ENCODE measurements around the gene SPATS2L. TPM values are rescaled to one million over a fixed set of nuclear protein-coding genes. Genes with fewer than 3 reads are reported as not detected.

The SPATS2L gene
- total RNA-seq, 1 experiment from 2014 or later, result 47.3 TPM

GRCh38 chr2:200297100-200297499, 9.4 kb upstream of the SPATS2L start:
- Histone ChIP-seq H2BK5ac (ENCODE audit: insufficient read length, low read length) (no peak overlapping the region), H3K56ac (ENCODE audit: insufficient read length, low read depth, low read length) (no peak overlapping the region), H3K27ac (ENCODE audit: insufficient read length, low read depth, low read length) (no peak overlapping the region), H3K23ac (ENCODE audit: insufficient read length, low read depth, low read length) (no peak overlapping the region), H3K79me1 (ENCODE audit: insufficient read depth, low read depth, low read length, poor library complexity, severe bottlenecking) (no peaks in the 10 kb centered on the region), H3K18ac (ENCODE audit: insufficient read length, low read depth, low read length) (no peak overlapping the region), H4K91ac (ENCODE audit: insufficient read length, low read depth, low read length) (no peak overlapping the region), H3K9ac (ENCODE audit: extremely low read depth, insufficient read length, low read length) (no peak overlapping the region), H3K4me2 (ENCODE audit: insufficient read depth, insufficient read length, low read length) (no peak overlapping the region), H2BK12ac (ENCODE audit: insufficient read length, low read depth, low read length) (no peak overlapping the region), H3K9me3 (ENCODE audit: control insufficient read depth, low read depth, low read length) (no peaks in the 10 kb centered on the region), H3K79me2 (ENCODE audit: insufficient read depth, low read length) (no peaks in the 10 kb centered on the region), H3T11ph (ENCODE audit: low read length) (no peak overlapping the region), H4K5ac (ENCODE audit: insufficient read length, low read depth, low read length) (no peak overlapping the region), H2BK15ac (ENCODE audit: low read depth, low read length) (no peak overlapping the region), H2AK5ac (ENCODE audit: insufficient read length, low read length) (no peak overlapping the region), H2AFZ (ENCODE audit: low read length) (no peak overlapping the region), H3K14ac (ENCODE audit: insufficient read depth, low read length) (no peak overlapping the region), H2BK120ac (ENCODE audit: low read depth, low read length, poor library complexity, severe bottlenecking) (no peak overlapping the region), H3K4ac (ENCODE audit: low read depth, low read length) (no peak overlapping the region), H3K27me3 (ENCODE audit: insufficient read depth, low read length) (no peaks in the 10 kb centered on the region), H2BK20ac (ENCODE audit: low read depth, low read length, poor library complexity, severe bottlenecking) (no peak overlapping the region), H3K4me1 (ENCODE audit: insufficient read depth, low read length) (no peaks in the 10 kb centered on the region), H4K20me1 (ENCODE audit: control insufficient read depth, insufficient read depth, insufficient read length) (no peaks in the 10 kb centered on the region), H3K23me2 (ENCODE audit: insufficient read length, low read depth, low read length, poor library complexity, severe bottlenecking) (no peaks in the 10 kb centered on the region), H4K8ac (replicated peaks; ENCODE audit: insufficient read length, low read depth, low read length) (no peak overlapping the region)
- no peak for DNase-seq
- no CpG with 5 or more reads among the region's 5 CpGs for WGBS (ENCODE audit: extremely low coverage, insufficient read length, low lambda C conversion rate)
- H3K36me3 Mint-ChIP-seq (ENCODE audit: insufficient read depth in 1 of 3, low read depth in 3 of 3), result no peaks in the 10 kb centered on the region
- H3K4me3 Mint-ChIP-seq, result no peak overlapping the region
- TF ChIP-seq CTCF (conservative IDR thresholded peaks at IDR 0.05), result no peak
- H3K9me3 Mint-ChIP-seq, result no peaks in the 10 kb centered on the region
- no peaks in the 10 kb centered on the region for H3K4me1 Mint-ChIP-seq
- H3K27ac Mint-ChIP-seq, result no peak overlapping the region
- H3K27me3 Mint-ChIP-seq (ENCODE audit: low read depth), result no peaks in the 10 kb centered on the region
